Tibial artery (tissue), 4 donors: ENCODE data around the gene CLIC2.

Experiments used
- DNase-seq, 2 donors: peaks; one replicate each; pipeline ENCODE4 v3.0.0-alpha.2; 2019
- H3K27ac ChIP-seq, 2 donors: fragments of 200-600 bp; sonication (generic) in 1 of 2; 1 replicate in 1 of 2; 2 replicates in 1 of 2; pipeline ENCODE4 v1.5.1; 2018 to 2019; ENCODE audit warnings: mild to moderate bottlenecking in 1 of 2
- H3K27me3 ChIP-seq, 2 donors: fragments of 200-600 bp; sonication (generic) in 1 of 2; one replicate each; pipeline versions ENCODE4 v1.5.1 to v1.6.0; 2016 to 2019
- H3K36me3 ChIP-seq, 3 donors: fragments of 200-600 bp; sonication (generic) in 2 of 3; one replicate each; pipeline ENCODE4 v1.5.1; 2016 to 2019; ENCODE audit warnings: mild to moderate bottlenecking in 2 of 3
- H3K4me1 ChIP-seq, 4 donors: fragments of 200-600 bp; sonication (generic) in 2 of 4; 1 replicate in 3 of 4; 2 replicates in 1 of 4; pipeline ENCODE4 v1.5.1; 2016 to 2019
- H3K4me3 ChIP-seq, 2 donors: fragments of 200-600 bp; sonication (generic) in 1 of 2; 1 replicate in 1 of 2; 2 replicates in 1 of 2; pipeline ENCODE4 v1.5.1; 2018 to 2019; ENCODE audit warnings: mild to moderate bottlenecking in 2 of 2
- H3K9me3 ChIP-seq, 3 donors: fragments of 200-600 bp; sonication (generic) in 1 of 3; one replicate each; pipeline ENCODE4 v1.5.1; 2016 to 2019
- intact Hi-C: fragments of 100-400 bp; cut with DNase I; formaldehyde crosslinking; loops from one replicate; pipeline ENCODE4 v1.15.0; 2023; ENCODE audit warnings: low total_unique reads
- TF ChIP-seq, protein P1 (sequence below), 2 experiments: fragments of 200-600 bp in 1 of 2; fragments of 450-650 bp in 1 of 2; IDR thresholded peaks; one replicate each; pipeline ENCODE4 v1.5.1; 2017 to 2019; ENCODE audit warnings: antibody characterized with exemption in 2 of 2, mild to moderate bottlenecking in 1 of 2, moderate library complexity in 1 of 2

The CLIC2 gene

DNA sequence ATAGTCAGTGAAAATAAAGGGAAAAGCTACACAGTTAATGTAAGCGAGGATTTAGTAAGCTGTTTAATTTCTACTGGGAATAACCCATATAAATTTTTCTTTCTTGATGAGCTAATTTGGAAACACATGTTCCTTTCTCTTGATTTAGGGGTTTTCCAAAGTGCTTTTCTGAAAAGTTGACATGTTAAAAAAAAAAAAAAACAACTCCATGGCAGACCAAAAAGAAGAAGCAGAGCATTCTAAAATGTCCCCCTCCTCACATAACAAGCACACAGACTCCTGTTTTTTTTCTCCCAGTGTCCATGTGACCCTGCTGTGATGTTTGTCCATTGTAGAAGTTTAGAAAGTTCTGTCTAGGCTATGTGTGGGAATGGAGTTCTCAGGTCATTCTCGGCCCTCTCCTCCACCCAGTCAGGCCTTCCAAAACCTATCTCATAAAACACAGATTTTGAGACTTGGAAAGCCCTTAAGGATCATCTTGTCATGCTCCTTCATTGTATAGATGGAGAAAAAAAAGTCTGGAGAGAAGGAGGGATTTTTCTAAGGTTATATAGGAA, 792 bp downstream of the CLIC2 start:
- TF ChIP-seq, protein P1, sequence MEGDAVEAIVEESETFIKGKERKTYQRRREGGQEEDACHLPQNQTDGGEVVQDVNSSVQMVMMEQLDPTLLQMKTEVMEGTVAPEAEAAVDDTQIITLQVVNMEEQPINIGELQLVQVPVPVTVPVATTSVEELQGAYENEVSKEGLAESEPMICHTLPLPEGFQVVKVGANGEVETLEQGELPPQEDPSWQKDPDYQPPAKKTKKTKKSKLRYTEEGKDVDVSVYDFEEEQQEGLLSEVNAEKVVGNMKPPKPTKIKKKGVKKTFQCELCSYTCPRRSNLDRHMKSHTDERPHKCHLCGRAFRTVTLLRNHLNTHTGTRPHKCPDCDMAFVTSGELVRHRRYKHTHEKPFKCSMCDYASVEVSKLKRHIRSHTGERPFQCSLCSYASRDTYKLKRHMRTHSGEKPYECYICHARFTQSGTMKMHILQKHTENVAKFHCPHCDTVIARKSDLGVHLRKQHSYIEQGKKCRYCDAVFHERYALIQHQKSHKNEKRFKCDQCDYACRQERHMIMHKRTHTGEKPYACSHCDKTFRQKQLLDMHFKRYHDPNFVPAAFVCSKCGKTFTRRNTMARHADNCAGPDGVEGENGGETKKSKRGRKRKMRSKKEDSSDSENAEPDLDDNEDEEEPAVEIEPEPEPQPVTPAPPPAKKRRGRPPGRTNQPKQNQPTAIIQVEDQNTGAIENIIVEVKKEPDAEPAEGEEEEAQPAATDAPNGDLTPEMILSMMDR (IDR thresholded peaks at IDR 0.05): no peak
- H3K4me1 ChIP-seq: no peaks in the 10 kb centered on the region
- H3K36me3 ChIP-seq: no peaks in the 10 kb centered on the region
- peaks cover 0 to 4% (median 0%) of the 10 kb centered on the region in 3 donors for H3K9me3 ChIP-seq
- H3K27ac ChIP-seq: no peak overlapping the region
- no peaks in the 10 kb centered on the region for H3K27me3 ChIP-seq
- peak overlapping the region; percentile 16 to 26 for H3K4me3 ChIP-seq
- intact Hi-C loops: no loop called here
- DNase-seq: no peak

DNA sequence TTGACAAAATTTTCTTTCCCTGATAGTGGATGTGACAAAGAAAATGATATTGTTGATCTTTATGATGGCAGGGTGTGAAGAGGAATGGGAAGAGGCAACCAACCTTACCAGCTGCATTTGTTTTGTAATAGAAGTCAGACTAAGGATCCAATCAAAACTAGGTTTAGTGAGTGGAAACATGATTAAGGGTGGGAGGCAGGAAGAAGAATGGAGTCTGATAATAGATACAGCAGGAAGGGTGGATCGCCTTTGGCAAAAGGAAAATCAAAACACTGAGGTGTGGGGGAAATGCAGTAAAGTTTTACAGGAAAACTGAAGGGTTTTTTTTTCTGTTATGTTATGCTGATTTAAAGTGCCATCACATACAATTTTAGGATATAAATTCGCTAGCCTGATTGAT, 3.4 kb downstream of the CLIC2 start:
- Histone ChIP-seq H3K4me1 (no peaks in the 10 kb centered on the region), H3K36me3 (no peaks in the 10 kb centered on the region), H3K27me3 (no peaks in the 10 kb centered on the region), H3K9me3 (peaks cover 0 to 7% (median 0%) of the 10 kb centered on the region in 3 donors), H3K27ac (no peak overlapping the region), H3K4me3 (no peak overlapping the region)
- intact Hi-C loops: no loop called here
- no peak for DNase-seq
- TF ChIP-seq, protein P1 (IDR thresholded peaks at IDR 0.05): no peak

DNA sequence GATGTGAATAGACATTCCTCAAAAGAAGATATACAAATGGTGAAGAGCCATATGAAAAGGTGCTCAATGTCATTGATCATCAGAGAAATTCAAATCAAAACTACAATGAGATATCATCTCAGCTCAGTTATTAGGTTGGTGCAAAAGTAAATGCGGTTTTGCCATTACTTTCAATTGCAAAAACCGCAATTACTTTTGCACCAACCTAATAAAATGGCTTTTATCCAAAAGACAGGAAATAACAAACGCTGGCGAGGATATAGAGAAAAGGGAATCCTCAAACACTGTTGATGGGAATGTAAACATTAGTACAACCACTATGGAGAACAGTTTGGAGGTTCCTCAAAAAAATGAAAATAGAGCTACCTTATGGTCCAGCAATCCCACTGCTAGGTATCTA, 5.1 kb downstream of the CLIC2 start:
- DNase-seq: no peak
- no peak overlapping the region for H3K27ac ChIP-seq
- no peaks in the 10 kb centered on the region for H3K36me3 ChIP-seq
- intact Hi-C loops: no loop called here
- H3K4me3 ChIP-seq: no peak overlapping the region
- no peaks in the 10 kb centered on the region for H3K4me1 ChIP-seq
- H3K27me3 ChIP-seq: no peaks in the 10 kb centered on the region
- H3K9me3 ChIP-seq: peaks cover 0 to 7% (median 0%) of the 10 kb centered on the region in 3 donors
- TF ChIP-seq, protein P1 (IDR thresholded peaks at IDR 0.05): no peak

DNA sequence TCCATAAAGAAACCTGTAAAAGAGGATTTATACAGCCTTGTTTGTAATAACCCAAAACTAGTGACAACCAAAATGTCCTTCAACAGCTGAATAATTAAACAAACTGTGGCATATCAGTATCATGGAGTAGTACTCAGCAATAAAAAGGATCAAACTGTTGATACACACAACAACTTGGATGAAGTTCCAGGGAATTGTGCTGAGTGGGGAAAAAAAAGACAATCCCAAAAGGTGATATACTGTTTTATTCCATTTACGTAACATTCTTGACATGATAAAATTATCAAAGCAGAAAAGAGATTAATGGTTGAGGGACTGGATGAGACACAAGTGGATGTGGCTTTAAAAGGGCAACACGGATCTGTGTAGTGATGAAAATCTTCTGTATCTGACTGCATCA, 7.8 kb downstream of the CLIC2 start:
- Histone ChIP-seq H3K27me3 (no peaks in the 10 kb centered on the region), H3K4me1 (no peaks in the 10 kb centered on the region), H3K27ac (no peak overlapping the region), H3K9me3 (peaks cover 0 to 9% (median 0%) of the 10 kb centered on the region in 3 donors), H3K36me3 (no peaks in the 10 kb centered on the region), H3K4me3 (no peak overlapping the region)
- intact Hi-C loops: no loop called here
- DNase-seq: no peak
- TF ChIP-seq, protein P1 (IDR thresholded peaks at IDR 0.05): no peak

DNA sequence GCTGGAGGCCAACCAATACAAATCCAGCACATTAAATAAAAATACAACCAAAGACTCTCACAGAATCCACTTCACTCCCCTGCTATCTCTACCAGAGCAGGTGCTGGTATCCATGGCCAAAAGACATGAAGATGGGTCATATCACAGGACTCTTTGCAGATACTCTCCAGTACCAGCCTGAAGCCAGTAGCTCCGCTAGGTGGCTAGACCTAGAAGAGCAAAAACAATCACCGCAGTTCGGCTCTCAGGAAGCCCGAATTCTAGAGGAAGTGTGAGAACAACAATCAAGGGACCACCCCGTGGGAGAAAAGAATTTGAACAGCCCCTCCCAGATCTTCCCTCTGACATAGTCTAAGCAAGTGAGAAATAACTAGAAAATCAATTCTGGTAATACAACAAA, 20.2 kb downstream of the CLIC2 start:
- intact Hi-C loops: no loop called here
- Histone ChIP-seq H3K36me3 (no peaks in the 10 kb centered on the region), H3K27ac (no peak overlapping the region), H3K9me3 (peaks cover 0 to 5% (median 0%) of the 10 kb centered on the region in 3 donors), H3K4me3 (no peak overlapping the region), H3K27me3 (no peaks in the 10 kb centered on the region), H3K4me1 (no peaks in the 10 kb centered on the region)
- TF ChIP-seq, protein P1 (IDR thresholded peaks at IDR 0.05): no peak
- DNase-seq: no peak

DNA sequence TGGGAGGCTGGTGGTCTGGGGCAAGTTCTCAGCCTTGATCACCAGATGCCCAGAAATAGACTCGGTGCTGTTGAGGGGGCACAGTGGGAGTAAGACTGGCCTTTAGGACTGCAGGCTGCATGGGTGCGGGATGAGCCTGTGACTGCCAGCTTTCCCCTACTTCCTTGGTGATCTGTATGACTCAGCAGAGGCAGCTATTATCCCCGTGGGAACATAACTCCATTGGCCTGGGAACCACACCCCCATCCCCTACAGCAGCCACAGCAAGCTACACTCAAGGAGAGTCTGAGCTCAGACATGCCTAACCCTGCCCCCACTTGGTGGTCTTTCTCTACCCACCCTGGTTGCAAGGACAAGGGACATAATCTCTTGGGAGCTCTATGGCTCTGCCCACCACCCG, 20.6 kb downstream of the CLIC2 start:
- H3K27ac ChIP-seq: no peak overlapping the region
- TF ChIP-seq, protein P1 (IDR thresholded peaks at IDR 0.05): no peak
- H3K36me3 ChIP-seq: no peaks in the 10 kb centered on the region
- H3K4me1 ChIP-seq: no peaks in the 10 kb centered on the region
- no peak overlapping the region for H3K4me3 ChIP-seq
- intact Hi-C loops: no loop called here
- no peaks in the 10 kb centered on the region for H3K27me3 ChIP-seq
- no peak for DNase-seq
- peaks cover 0 to 5% (median 0%) of the 10 kb centered on the region in 3 donors for H3K9me3 ChIP-seq
